Fibroblast of lung (primary cell): ENCODE results near the gene RAB28. TPM values are rescaled to one million over a fixed set of nuclear protein-coding genes. Genes with fewer than 3 reads are reported as not detected.

ENCODE experiments used
- DNase-seq, 2 donors: peaks; one replicate each; pipeline versions ENCODE4 v3.0.0 to v3.0.0-alpha.2; 2010; ENCODE audit warnings: low read depth in 2 of 2
- H2AFZ ChIP-seq: 2 replicates; pipeline ENCODE4 v1.5.1; 2012; ENCODE audit warnings: low read length, control low read depth, inconsistent platforms
- H3K27ac ChIP-seq: 2 replicates; pipeline ENCODE4 v1.5.1; 2011; ENCODE audit warnings: low read length, control low read depth; ENCODE audit not compliant: insufficient read depth
- H3K27me3 ChIP-seq: 2 replicates; pipeline ENCODE4 v1.5.1; 2011; ENCODE audit warnings: mild to moderate bottlenecking, low read length; ENCODE audit not compliant: control insufficient read depth, insufficient read depth
- H3K36me3 ChIP-seq: 2 replicates; pipeline ENCODE4 v1.5.1; 2011; ENCODE audit warnings: low read length; ENCODE audit not compliant: control insufficient read depth, insufficient read depth
- H3K4me1 ChIP-seq: 2 replicates; pipeline ENCODE4 v1.5.1; 2011; ENCODE audit warnings: low read length; ENCODE audit not compliant: control insufficient read depth, insufficient read depth; ENCODE audit errors: extremely low read depth
- H3K4me2 ChIP-seq: 2 replicates; pipeline ENCODE4 v1.5.1; 2011; ENCODE audit warnings: low read length, control low read depth; ENCODE audit not compliant: insufficient read depth; ENCODE audit errors: extremely low read depth
- H3K4me3 ChIP-seq, 4 experiments: fragments of 200-600 bp in 1 of 4; sonication (generic) in 1 of 4; replicated peaks in 1 of 4; 2 replicates each; pipeline ENCODE4 v1.5.1; 2011 to 2016; ENCODE audit warnings: low read length in 4 of 4, low read depth in 3 of 4, mild to moderate bottlenecking in 3 of 4, control low read depth in 2 of 4, inconsistent platforms in 1 of 4, mixed read lengths in 1 of 4; ENCODE audit not compliant: insufficient read depth in 1 of 4; ENCODE audit errors: control extremely low read depth in 1 of 4
- H3K79me2 ChIP-seq: 2 replicates; pipeline ENCODE4 v1.5.1; 2012; ENCODE audit warnings: mild to moderate bottlenecking, low read length, inconsistent platforms; ENCODE audit not compliant: control insufficient read depth, insufficient read depth
- H3K9ac ChIP-seq: 2 replicates; pipeline ENCODE4 v1.5.1; 2011; ENCODE audit warnings: mild to moderate bottlenecking, low read length, control low read depth; ENCODE audit not compliant: insufficient read depth
- H3K9me3 ChIP-seq: 2 replicates; pipeline ENCODE4 v1.5.1; 2012; ENCODE audit warnings: low read depth, low read length; ENCODE audit not compliant: control insufficient read depth, insufficient read depth
- H4K20me1 ChIP-seq: 2 replicates; pipeline ENCODE4 v1.5.1; 2011; ENCODE audit warnings: low read length; ENCODE audit not compliant: control insufficient read depth, insufficient read depth; ENCODE audit errors: extremely low read depth
- CTCF ChIP-seq, 2 donors: IDR thresholded peaks in 1 of 2; conservative IDR thresholded peaks in 1 of 2; 1 replicate in 1 of 2; 2 replicates in 1 of 2; pipeline ENCODE4 v1.5.1; 2011 to 2012; ENCODE audit warnings: low read length in 2 of 2, control low read depth in 1 of 2, inconsistent platforms in 1 of 2, low read depth in 1 of 2, mild to moderate bottlenecking in 1 of 2
- EZH2 ChIP-seq: IDR thresholded peaks from 2 replicates; pipeline ENCODE4 v1.5.1; 2012; ENCODE audit warnings: low read length, control low read depth, mild to moderate bottlenecking; ENCODE audit errors: missing control alignments
- polyA plus RNA-seq, 2 donors: library from polyadenylated mRNA; depleted of rRNA in 1 of 2; stranded (reverse) in 1 of 2; unstranded in 1 of 2; fragments of >200 nt; gene quantifications; 2 replicates each; pipeline ENCODE4 v1.2.1, GENCODE V29; 2011 to 2012; ENCODE audit warnings: missing spikeins in 1 of 2
- total RNA-seq: library from RNA; depleted of rRNA; stranded (reverse); fragments of >200 nt; gene quantifications from 2 replicates; pipeline ENCODE4 v1.2.1, GENCODE V29; 2014

The RAB28 gene
- total and polyA plus RNA-seq, 2 donors (not counting 1 experiment from before 2014, with no cell fraction given), result 17.7 to 18.1 TPM

- H3K4me2 ChIP-seq, result no peak overlapping the region
- H3K4me3 ChIP-seq, result no peak overlapping the region
- H2AFZ ChIP-seq, result no peak overlapping the region
- no peaks in the 10 kb centered on the region for H3K79me2 ChIP-seq
- H3K9ac ChIP-seq, result no peak overlapping the region
- no peaks in the 10 kb centered on the region for H3K4me1 ChIP-seq
- TF ChIP-seq CTCF (conservative IDR thresholded peaks at IDR 0.05 in 1 of 2, IDR thresholded peaks at IDR 0.05 in 1 of 2; ENCODE audit: low read depth in 1 of 2, low read length in 2 of 2) (no peak), EZH2 (no peak)
- H4K20me1 ChIP-seq, result no peaks in the 10 kb centered on the region
- H3K36me3 ChIP-seq, result no peaks in the 10 kb centered on the region
- no peak for DNase-seq
- H3K27ac ChIP-seq, result no peak overlapping the region
- H3K27me3 ChIP-seq, result no peaks in the 10 kb centered on the region
- H3K9me3 ChIP-seq, result no peaks in the 10 kb centered on the region
Observed at GRCh38 chr4:13496605-13497004, 12.5 kb upstream of the RAB28 start.

- no peaks in the 10 kb centered on the region for H3K4me1 ChIP-seq
- H3K36me3 ChIP-seq, result no peaks in the 10 kb centered on the region
- H3K4me3 ChIP-seq, result no peak overlapping the region
- H2AFZ ChIP-seq, result no peak overlapping the region
- no peak overlapping the region for H3K9ac ChIP-seq
- H3K27ac ChIP-seq, result no peak overlapping the region
- no peaks in the 10 kb centered on the region for H3K9me3 ChIP-seq
- no peaks in the 10 kb centered on the region for H4K20me1 ChIP-seq
- TF ChIP-seq EZH2, result no peak
- TF ChIP-seq CTCF (conservative IDR thresholded peaks at IDR 0.05 in 1 of 2, IDR thresholded peaks at IDR 0.05 in 1 of 2; ENCODE audit: low read depth in 1 of 2, low read length in 2 of 2), result no peak
- no peaks in the 10 kb centered on the region for H3K27me3 ChIP-seq
- no peak for DNase-seq
- H3K79me2 ChIP-seq, result no peaks in the 10 kb centered on the region
- no peak overlapping the region for H3K4me2 ChIP-seq
Observed at GRCh38 chr4:13495753-13496152, 11.6 kb upstream of the RAB28 start.

- H4K20me1 ChIP-seq, result no peaks in the 10 kb centered on the region
- no peak overlapping the region for H3K9ac ChIP-seq
- H3K27ac ChIP-seq, result no peak overlapping the region
- TF ChIP-seq EZH2, result no peak
- H3K4me3 ChIP-seq, result no peak overlapping the region
- H3K27me3 ChIP-seq, result no peaks in the 10 kb centered on the region
- H3K79me2 ChIP-seq, result no peaks in the 10 kb centered on the region
- DNase-seq, result no peak
- no peaks in the 10 kb centered on the region for H3K9me3 ChIP-seq
- no peak overlapping the region for H2AFZ ChIP-seq
- H3K4me1 ChIP-seq, result no peaks in the 10 kb centered on the region
- H3K4me2 ChIP-seq, result no peak overlapping the region
- H3K36me3 ChIP-seq, result no peaks in the 10 kb centered on the region
Observed at GRCh38 chr4:13493793-13494192, 9.7 kb upstream of the RAB28 start.
